ENCODE data around the gene MCF2L.
"Not testable (repeated sequence)": the region's sequence is repeated elsewhere in the genome, so short reads cannot be mapped to it uniquely, and the experiment has no call there.

The MCF2L gene

DNA sequence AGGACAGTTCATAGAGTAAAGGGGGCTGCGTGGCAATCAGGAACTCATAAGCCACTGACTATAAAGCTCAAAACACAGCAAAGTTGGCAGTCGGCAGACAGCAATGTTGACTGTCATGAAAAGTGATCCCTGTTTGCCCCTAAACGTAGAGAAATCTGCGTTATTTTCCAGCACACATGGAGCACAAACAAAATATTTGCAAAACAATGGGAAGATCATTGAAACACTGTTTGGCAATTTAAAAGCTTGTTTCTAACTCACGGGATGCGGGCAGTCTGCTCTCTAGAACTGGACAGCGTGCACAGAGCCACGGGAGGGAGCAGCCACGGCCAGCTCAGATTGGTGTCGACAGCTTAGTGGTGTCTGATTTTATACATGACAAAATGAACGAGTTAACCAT is 130.1 kb downstream of the MCF2L start:
- DNase-seq = no peak

GRCh38 chr13:113102302-113102701 is 133.3 kb downstream of the MCF2L start:
- DNase-seq = not testable (repeated sequence)

DNA sequence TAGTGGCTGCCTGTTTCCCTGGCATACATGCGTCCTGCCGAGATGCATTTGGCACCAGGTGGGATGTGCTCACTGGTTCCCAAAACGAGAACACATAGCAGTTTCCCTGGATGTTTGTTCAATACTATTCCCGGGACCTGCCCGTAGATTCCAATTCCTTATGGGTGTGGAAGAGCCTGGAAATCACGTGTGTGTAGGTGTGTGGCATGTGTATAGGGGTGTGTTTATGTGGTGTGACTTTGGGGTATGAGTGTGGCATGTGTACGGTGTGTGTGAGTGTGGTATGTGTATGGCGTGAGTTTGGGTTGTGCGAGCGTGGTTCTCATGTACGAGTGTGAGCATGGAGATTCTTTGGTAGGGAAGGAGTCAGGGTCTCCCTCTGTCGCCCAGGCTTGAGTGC is 133.7 kb downstream of the MCF2L start:
- DNase-seq = no peak

DNA sequence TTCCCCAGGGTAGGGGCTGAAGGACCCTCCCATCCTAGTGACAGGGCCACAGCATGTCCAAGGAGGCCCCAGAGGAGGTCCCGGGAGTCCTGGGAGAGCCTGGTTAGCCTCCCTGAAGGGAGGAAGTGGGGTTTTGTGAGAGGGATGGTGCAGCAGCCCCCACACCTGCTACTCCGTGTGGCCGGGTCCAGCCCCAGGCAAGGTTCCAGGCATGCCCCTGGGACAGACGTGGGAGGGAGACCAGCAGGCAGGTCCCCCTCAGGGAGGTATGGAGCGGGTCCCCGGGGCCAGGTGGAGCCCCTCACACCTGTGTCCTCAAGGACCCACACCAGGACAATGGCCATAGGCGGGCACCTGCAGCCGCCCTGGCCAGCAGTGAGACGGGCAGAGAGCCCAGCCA is 134.6 kb downstream of the MCF2L start:
- DNase-seq = no peak

GRCh38 chr13:113105032-113105920 is 136.3 kb downstream of the MCF2L start, which contains the start of gene F7:
Gene F7 (plus strand): TSS chr13:113105791. CDS start chr13:113105842, 51 bp downstream.
- no peak for DNase-seq

GRCh38 chr13:113105921-113106452 is 137.0 kb downstream of the MCF2L start:
- no peak for DNase-seq

DNA sequence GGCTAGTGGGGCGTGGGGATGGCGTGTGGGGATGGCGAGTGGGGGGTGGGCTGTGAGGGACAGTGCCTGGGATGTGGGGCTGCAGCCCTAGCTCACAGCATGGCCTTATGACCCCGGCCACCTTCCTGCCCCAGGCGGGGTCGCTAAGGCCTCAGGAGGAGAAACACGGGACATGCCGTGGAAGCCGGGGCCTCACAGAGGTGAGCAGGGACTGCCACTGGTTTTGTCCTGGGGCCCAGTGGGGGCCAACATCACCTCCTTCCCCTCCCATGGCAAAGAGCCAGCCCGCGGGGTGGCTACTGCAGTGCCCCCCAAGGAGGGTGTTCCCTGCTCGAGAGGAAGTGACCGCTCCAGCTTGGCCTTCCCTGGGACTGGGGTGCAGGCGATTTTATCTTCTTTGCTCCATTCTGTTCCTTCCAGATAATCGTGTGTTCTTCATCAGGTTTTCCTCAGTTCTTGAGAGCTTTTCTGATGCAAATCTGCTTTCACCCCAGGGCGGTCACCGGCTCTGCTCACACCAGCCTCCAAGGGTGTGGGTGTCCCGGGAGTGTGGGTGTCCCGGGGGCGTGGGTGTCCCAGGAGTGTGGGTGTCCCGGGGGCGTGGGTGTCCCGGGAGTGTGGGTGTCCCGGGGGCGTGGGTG is 137.8 kb downstream of the MCF2L start:
- DNase-seq = no peak

DNA sequence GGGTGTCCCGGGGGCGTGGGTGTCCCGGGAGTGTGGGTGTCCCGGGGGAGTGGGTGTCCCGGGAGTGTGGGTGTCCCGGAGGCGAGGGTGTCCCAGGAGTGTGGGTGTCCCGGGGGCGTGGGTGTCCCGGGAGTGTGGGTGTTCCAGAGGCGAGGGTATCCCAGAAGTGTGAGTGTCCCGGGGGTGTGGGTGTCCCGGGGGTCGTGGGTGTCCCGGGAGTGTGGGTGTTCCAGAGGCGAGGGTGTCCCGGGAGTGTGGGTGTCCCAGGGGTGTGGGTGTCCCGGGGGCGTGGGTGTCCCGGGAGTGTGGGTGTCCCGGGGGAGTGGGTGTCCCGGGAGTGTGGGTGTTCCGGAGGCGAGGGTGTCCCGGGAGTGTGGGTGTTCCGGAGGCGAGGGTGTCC is 139.5 kb downstream of the MCF2L start:
- not testable (repeated sequence) for DNase-seq

- no peak for DNase-seq
These were observed 140.4 kb downstream of the MCF2L start for GRCh38 chr13:113109151-113110047.

DNA sequence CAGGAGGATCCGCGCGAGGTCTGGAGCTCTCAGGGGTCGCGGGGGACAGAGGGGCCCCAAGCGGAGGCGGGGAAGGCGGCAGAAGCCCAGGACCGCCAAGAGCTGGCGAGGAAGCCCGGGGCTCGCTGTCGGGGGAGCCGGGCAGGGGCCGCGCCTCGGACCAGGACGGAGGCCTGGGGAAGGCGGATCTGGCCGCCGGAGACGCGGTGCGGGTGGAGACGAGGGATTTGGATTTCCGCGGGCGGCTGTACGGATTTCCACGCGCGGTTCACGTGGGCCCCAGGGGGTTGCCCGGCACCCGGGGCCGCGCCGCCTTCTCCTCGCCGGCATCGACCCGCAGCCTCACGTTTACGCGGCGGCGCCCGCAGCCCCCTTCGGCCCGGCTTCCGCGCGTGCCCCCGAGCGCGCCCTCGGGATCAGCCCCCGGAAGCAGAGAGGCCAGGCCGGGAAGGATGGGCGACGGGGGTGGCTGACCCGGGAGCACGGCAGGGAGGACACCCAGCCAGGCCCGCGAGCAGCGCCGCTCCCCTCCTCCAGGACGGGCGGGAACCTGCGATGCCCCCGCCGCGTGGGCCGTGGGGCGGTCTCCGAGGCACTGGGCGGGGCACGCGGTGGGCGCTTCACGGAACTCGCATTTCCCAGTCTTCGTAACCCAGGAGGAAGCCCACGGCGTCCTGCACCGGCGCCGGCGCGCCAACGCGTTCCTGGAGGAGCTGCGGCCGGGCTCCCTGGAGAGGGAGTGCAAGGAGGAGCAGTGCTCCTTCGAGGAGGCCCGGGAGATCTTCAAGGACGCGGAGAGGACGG is 141.2 kb downstream of the MCF2L start:
- peak in 1 of 4 experiments; percentile 12 for DNase-seq

DNA sequence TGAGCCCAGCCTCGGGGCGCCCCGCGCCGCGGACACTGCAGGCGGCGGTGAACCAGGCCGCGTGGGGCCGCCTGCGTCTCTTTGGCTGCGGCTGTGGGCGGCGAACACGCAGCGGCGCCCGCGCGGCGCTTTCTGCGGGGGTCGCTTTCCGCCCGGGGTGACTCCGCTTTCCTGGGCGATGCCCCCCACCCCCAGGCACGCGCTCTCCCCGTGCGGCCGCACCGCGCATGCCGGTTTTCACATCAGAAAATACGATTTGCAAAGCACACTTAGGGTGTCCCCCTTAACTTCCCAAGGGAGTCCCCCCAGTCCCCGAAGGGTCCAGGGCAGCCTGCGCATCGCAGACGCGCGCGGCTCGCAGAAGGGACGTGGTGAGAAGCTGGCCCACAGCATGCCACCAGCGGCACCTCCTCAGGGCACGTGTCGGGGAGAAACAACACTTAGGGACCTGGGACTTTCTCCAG is 141.9 kb downstream of the MCF2L start:
- DNase-seq = no peak

GRCh38 chr13:113111821-113112220 is 142.8 kb downstream of the MCF2L start:
- DNase-seq = not testable (repeated sequence)

- DNase-seq = not testable (repeated sequence)
These were observed 143.5 kb downstream of the MCF2L start for GRCh38 chr13:113112475-113112874.

GRCh38 chr13:113112893-113113845 is 144.2 kb downstream of the MCF2L start:
- no peak for DNase-seq

GRCh38 chr13:113113846-113114271 is 144.8 kb downstream of the MCF2L start:
- DNase-seq = no peak

GRCh38 chr13:113114511-113115362 is 145.7 kb downstream of the MCF2L start:
- no peak for DNase-seq

DNA sequence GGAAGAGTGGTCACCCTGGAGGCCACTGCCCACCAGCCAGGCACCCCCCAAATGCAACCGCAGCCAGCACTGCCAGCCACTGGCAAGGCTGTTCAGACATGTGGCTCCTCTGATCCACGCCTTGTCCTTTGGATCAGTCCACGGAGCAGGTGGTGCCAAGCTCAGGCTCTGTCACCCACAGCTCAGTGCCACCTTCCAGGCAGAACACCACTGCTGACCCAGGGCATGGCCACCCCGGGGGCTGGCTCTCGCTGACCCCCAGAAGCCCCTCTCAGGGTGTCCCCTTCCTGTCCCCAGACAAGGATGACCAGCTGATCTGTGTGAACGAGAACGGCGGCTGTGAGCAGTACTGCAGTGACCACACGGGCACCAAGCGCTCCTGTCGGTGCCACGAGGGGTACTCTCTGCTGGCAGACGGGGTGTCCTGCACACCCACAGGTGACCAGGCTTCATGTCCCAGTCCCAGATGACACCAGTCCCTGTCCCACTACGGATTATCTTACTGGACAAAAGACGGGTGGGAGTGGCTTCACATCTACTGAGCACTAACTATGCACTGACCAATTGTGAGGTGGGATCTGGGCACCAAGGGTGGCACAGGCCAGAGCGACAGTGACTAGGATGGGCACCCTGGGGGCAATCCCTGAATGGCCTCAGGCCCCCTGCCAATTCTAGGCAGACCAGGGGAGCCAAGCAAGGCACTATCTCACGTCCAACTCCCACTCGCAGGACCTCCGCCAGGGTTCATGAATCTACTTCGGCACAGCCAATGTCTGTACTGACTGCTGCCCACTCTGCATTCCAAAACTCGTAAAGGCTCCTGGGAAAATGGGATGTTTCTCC is 146.6 kb downstream of the MCF2L start:
- DNase-seq = no peak

GRCh38 chr13:113116206-113116800 is 147.3 kb downstream of the MCF2L start:
- DNase-seq = no peak
